Gastroesophageal sphincter (tissue), 3 donors: ENCODE results near the gene RNASE9.

Experiments used
- EP300 ChIP-seq: sonication (generic); formaldehyde crosslinking; IDR thresholded peaks from one replicate; pipeline ENCODE4 v1.6.1; 2017; ENCODE audit warnings: antibody characterized with exemption, mild to moderate bottlenecking
- TF ChIP-seq, protein P1 (sequence below), 4 experiments: fragments of 200-600 bp in 2 of 4; fragments of 450-650 bp in 2 of 4; sonication (generic) in 1 of 4; IDR thresholded peaks; one replicate each; pipeline ENCODE4 v1.5.1; 2017 to 2019; ENCODE audit warnings: antibody characterized with exemption in 4 of 4, mild to moderate bottlenecking in 2 of 4, moderate library complexity in 2 of 4

DNA sequence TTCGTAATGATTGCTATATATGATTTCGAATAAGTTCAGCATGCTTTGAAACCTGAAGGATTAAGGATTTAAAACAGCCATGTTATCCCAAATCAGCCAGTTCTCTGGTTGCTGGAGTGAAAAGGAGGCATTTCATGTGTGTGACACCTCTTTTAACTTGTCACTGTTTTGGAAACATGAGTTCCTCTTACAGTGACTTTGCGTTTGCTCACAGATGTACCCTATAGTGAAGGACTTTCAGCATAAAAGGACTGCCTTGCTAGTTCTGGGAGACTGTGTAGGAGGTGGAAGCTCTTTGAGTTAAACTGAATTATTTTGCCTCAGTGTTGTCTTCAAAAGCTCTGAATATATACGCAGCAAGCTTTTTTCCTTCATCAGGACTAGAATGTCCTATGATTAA, 19.4 kb upstream of the RNASE9 start:
- TF ChIP-seq EP300, result no peak
- TF ChIP-seq, protein P1, sequence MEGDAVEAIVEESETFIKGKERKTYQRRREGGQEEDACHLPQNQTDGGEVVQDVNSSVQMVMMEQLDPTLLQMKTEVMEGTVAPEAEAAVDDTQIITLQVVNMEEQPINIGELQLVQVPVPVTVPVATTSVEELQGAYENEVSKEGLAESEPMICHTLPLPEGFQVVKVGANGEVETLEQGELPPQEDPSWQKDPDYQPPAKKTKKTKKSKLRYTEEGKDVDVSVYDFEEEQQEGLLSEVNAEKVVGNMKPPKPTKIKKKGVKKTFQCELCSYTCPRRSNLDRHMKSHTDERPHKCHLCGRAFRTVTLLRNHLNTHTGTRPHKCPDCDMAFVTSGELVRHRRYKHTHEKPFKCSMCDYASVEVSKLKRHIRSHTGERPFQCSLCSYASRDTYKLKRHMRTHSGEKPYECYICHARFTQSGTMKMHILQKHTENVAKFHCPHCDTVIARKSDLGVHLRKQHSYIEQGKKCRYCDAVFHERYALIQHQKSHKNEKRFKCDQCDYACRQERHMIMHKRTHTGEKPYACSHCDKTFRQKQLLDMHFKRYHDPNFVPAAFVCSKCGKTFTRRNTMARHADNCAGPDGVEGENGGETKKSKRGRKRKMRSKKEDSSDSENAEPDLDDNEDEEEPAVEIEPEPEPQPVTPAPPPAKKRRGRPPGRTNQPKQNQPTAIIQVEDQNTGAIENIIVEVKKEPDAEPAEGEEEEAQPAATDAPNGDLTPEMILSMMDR (IDR thresholded peaks at IDR 0.05), result no peak
